Bronchial epithelial cell (primary cell): ENCODE data around the gene GIPC3. TPM values are rescaled to one million over a fixed set of nuclear protein-coding genes. Genes with fewer than 3 reads are reported as not detected.

Experiments
- DNase-seq: peaks from one replicate; pipeline ENCODE4 v3.0.0-alpha.2; 2010; ENCODE audit warnings: low read depth
- FAIRE-seq: peaks from 2 replicates; lab custom pipeline; 2011; peaks lifted over from hg19 to GRCh38; lab: Jason Lieb, UNC
- H3K27me3 ChIP-seq: 2 replicates; pipeline ENCODE4 v1.5.1; 2011; ENCODE audit warnings: low read length; ENCODE audit not compliant: control insufficient read depth, insufficient read depth
- H3K36me3 ChIP-seq: 2 replicates; pipeline ENCODE4 v1.5.1; 2011; ENCODE audit warnings: low read length; ENCODE audit not compliant: control insufficient read depth, insufficient read depth
- H3K4me3 ChIP-seq: 2 replicates; pipeline ENCODE4 v1.5.1; 2011; ENCODE audit warnings: mild to moderate bottlenecking, low read depth, low read length, control low read depth
- CTCF ChIP-seq: IDR thresholded peaks from 2 replicates; pipeline ENCODE4 v1.5.1; 2011; ENCODE audit warnings: mild to moderate bottlenecking, moderate library complexity, low read length, control low read depth, inconsistent platforms; ENCODE audit not compliant: insufficient read depth, severe bottlenecking
- total RNA-seq: library from RNA; depleted of rRNA; stranded (reverse); fragments of >200 nt; gene quantifications from 2 replicates; pipeline ENCODE4 v1.2.1, GENCODE V29; 2014

The GIPC3 gene
- total RNA-seq, 1 donor from 2014 or later = not detected

- Histone ChIP-seq H3K27me3 (peaks cover 1% of the 10 kb centered on the region), H3K4me3 (no peak overlapping the region), H3K36me3 (no peaks in the 10 kb centered on the region)
- TF ChIP-seq CTCF = no peak
- DNase-seq = no peak
- no peak for FAIRE-seq
These were observed 4.2 kb downstream of the GIPC3 start for GRCh38 chr19:3589439-3589838.

- Histone ChIP-seq H3K4me3 (no peak overlapping the region), H3K27me3 (peaks cover 1% of the 10 kb centered on the region), H3K36me3 (no peaks in the 10 kb centered on the region)
- DNase-seq (no peak), FAIRE-seq (no peak)
- no peak for TF ChIP-seq CTCF
These were observed 4.7 kb downstream of the GIPC3 start for GRCh38 chr19:3589949-3590348.

GRCh38 chr19:3590991-3591659 is 5.8 kb downstream of the GIPC3 start:
- Histone ChIP-seq H3K4me3 (no peak overlapping the region), H3K27me3 (peaks cover 1% of the 10 kb centered on the region), H3K36me3 (no peaks in the 10 kb centered on the region)
- FAIRE-seq = no peak
- no peak for TF ChIP-seq CTCF
- DNase-seq = no peak

- Histone ChIP-seq H3K27me3 (peaks cover 1% of the 10 kb centered on the region), H3K36me3 (no peaks in the 10 kb centered on the region), H3K4me3 (no peak overlapping the region)
- DNase-seq (no peak), FAIRE-seq (peak; percentile 83)
- TF ChIP-seq CTCF = no peak
These were observed 6.8 kb downstream of the GIPC3 start for GRCh38 chr19:3591876-3592613.

- H3K4me3 ChIP-seq = no peak overlapping the region
- FAIRE-seq = no peak
- TF ChIP-seq CTCF = no peak
These were observed 7.9 kb downstream of the GIPC3 start for GRCh38 chr19:3593156-3593555.

More at GRCh38 chr19:3593156-3593555, 7.9 kb downstream of the GIPC3 start:
- peaks cover 1% of the 10 kb centered on the region for H3K27me3 ChIP-seq
- no peak for DNase-seq
- no peaks in the 10 kb centered on the region for H3K36me3 ChIP-seq
